Naive thymus-derived CD8-positive, alpha-beta T cell (primary cell): ENCODE measurements around the gene MID1. TPM values are rescaled to one million over a fixed set of nuclear protein-coding genes. Genes with fewer than 3 reads are reported as not detected.

Source experiments
- ATAC-seq, 2 donors: fragments of 150-1000 bp; cut with Tn5 transposase in 1 of 2; sonication (Bioruptor Pico), chemical (Tn5 transposase) in 1 of 2; 1 replicate in 1 of 2; 2 replicates in 1 of 2; pipeline ENCODE4 v1.10.0; 2021; ENCODE audit warnings: mild to moderate bottlenecking in 2 of 2, moderate library complexity in 2 of 2
- POLR2A ChIA-PET: fragments of 350-600 bp; sonication (Branson Sonifier 250); formaldehyde crosslinking; loops from one replicate; lab custom pipeline; 2021; ENCODE audit warnings: antibody characterized with exemption; lab: Charles Lee
- DNase-seq, 10 donors: peaks; one replicate each; pipeline versions ENCODE4 v3.0.0 to v3.0.0-alpha.2; 2020 to 2022
- H3K27ac Mint-ChIP-seq, 10 donors: one replicate each; pipeline ENCODE4 v1.8.0; 2020 to 2022; ENCODE audit warnings: mild to moderate bottlenecking in 10 of 10, mixed read lengths in 10 of 10, moderate library complexity in 4 of 10, inconsistent platforms in 1 of 10
- H3K27me3 Mint-ChIP-seq, 5 donors: one replicate each; pipeline ENCODE4 v1.8.0; 2021 to 2022; ENCODE audit warnings: mixed read lengths in 5 of 5
- H3K36me3 Mint-ChIP-seq, 3 donors: one replicate each; pipeline ENCODE4 v1.8.0; 2020 to 2022; ENCODE audit warnings: mixed read lengths in 3 of 3, mild to moderate bottlenecking in 2 of 3, inconsistent platforms in 1 of 3
- H3K4me1 Mint-ChIP-seq, 4 donors: one replicate each; pipeline ENCODE4 v1.8.0; 2021 to 2022; ENCODE audit warnings: mixed read lengths in 4 of 4
- H3K4me3 Mint-ChIP-seq, 10 donors: one replicate each; pipeline ENCODE4 v1.8.0; 2020 to 2022; ENCODE audit warnings: mild to moderate bottlenecking in 10 of 10, mixed read lengths in 10 of 10, moderate library complexity in 6 of 10, inconsistent platforms in 1 of 10
- H3K9me3 Mint-ChIP-seq, 9 donors: one replicate each; pipeline ENCODE4 v1.8.0; 2020 to 2022; ENCODE audit warnings: mixed read lengths in 9 of 9, mild to moderate bottlenecking in 3 of 9, inconsistent platforms in 1 of 9, moderate library complexity in 1 of 9
- polyA plus RNA-seq, 3 donors: library from polyadenylated mRNA; unstranded; fragments of 300-500 nt; fragmentation: Illumina TruSeq; gene quantifications; one replicate each; pipeline ENCODE4 v1.2.3, GENCODE V29; 2021
- total RNA-seq, 8 experiments: library from RNA in 2 of 8; stranded (reverse) in 2 of 8; gene quantifications; one replicate each; pipeline ENCODE4 v1.2.3 and lab custom pipeline; 2021 to 2026

The MID1 gene
- total and polyA plus RNA-seq, 5 experiments from 2014 or later: 0.31 TPM; not detected in 4

GRCh38 chrX:10420134-10420533 lies 200.3 kb downstream of the MID1 start:
- no peak overlapping the region for H3K4me3 Mint-ChIP-seq
- DNase-seq (no peak), ATAC-seq (no peak)
- no peaks in the 10 kb centered on the region for H3K36me3 Mint-ChIP-seq
- H3K27ac Mint-ChIP-seq: no peak overlapping the region
- H3K4me1 Mint-ChIP-seq: no peaks in the 10 kb centered on the region
- POLR2A ChIA-PET: no interaction called here
- H3K27me3 Mint-ChIP-seq: no peaks in the 10 kb centered on the region
- peaks cover 0 to 16% (median 0%) of the 10 kb centered on the region in 9 donors for H3K9me3 Mint-ChIP-seq

- Mint-ChIP-seq H3K36me3 (no peaks in the 10 kb centered on the region), H3K27me3 (no peaks in the 10 kb centered on the region), H3K4me1 (no peaks in the 10 kb centered on the region), H3K27ac (no peak overlapping the region), H3K4me3 (no peak overlapping the region), H3K9me3 (peaks cover 0 to 5% (median 0%) of the 10 kb centered on the region in 9 donors)
- ATAC-seq (no peak), DNase-seq (no peak)
- POLR2A ChIA-PET: no interaction called here
These were observed 204.0 kb downstream of the MID1 start for GRCh38 chrX:10416424-10416823.

GRCh38 chrX:10415306-10416001 lies 204.9 kb downstream of the MID1 start:
- H3K27me3 Mint-ChIP-seq: no peaks in the 10 kb centered on the region
- H3K4me1 Mint-ChIP-seq: no peaks in the 10 kb centered on the region
- POLR2A ChIA-PET: no interaction called here
- no peak overlapping the region for H3K27ac Mint-ChIP-seq
- no peak for ATAC-seq
- no peak for DNase-seq
- H3K9me3 Mint-ChIP-seq: peaks cover 0 to 5% (median 0%) of the 10 kb centered on the region in 9 donors
- H3K4me3 Mint-ChIP-seq: no peak overlapping the region
- no peaks in the 10 kb centered on the region for H3K36me3 Mint-ChIP-seq

- no peak for ATAC-seq
- POLR2A ChIA-PET: no interaction called here
These were observed 205.5 kb downstream of the MID1 start for GRCh38 chrX:10414862-10415261.

GRCh38 chrX:10414156-10414824 lies 206.1 kb downstream of the MID1 start:
- H3K27ac Mint-ChIP-seq: no peak overlapping the region
- POLR2A ChIA-PET: no interaction called here
- ATAC-seq: no peak

More at GRCh38 chrX:10414862-10415261, 205.5 kb downstream of the MID1 start:
- Mint-ChIP-seq H3K9me3 (peaks cover 0 to 5% (median 0%) of the 10 kb centered on the region in 9 donors), H3K4me1 (no peaks in the 10 kb centered on the region), H3K4me3 (no peak overlapping the region), H3K27me3 (no peaks in the 10 kb centered on the region), H3K27ac (no peak overlapping the region), H3K36me3 (no peaks in the 10 kb centered on the region)
- no peak for DNase-seq

GRCh38 chrX:10404436-10404835 lies 215.9 kb downstream of the MID1 start:
- no peak overlapping the region for H3K27ac Mint-ChIP-seq
- no peaks in the 10 kb centered on the region for H3K27me3 Mint-ChIP-seq
- H3K36me3 Mint-ChIP-seq: no peaks in the 10 kb centered on the region
- no peak for ATAC-seq
- peaks cover 0 to 14% (median 4%) of the 10 kb centered on the region in 9 donors for H3K9me3 Mint-ChIP-seq
- DNase-seq: no peak
- POLR2A ChIA-PET: no interaction called here
- H3K4me1 Mint-ChIP-seq: no peaks in the 10 kb centered on the region
- no peak overlapping the region for H3K4me3 Mint-ChIP-seq

More at GRCh38 chrX:10414156-10414824, 206.1 kb downstream of the MID1 start:
- no peak for DNase-seq
- H3K27me3 Mint-ChIP-seq: no peaks in the 10 kb centered on the region
- H3K9me3 Mint-ChIP-seq: peaks cover 0 to 5% (median 0%) of the 10 kb centered on the region in 9 donors
- H3K4me3 Mint-ChIP-seq: no peak overlapping the region
- no peaks in the 10 kb centered on the region for H3K4me1 Mint-ChIP-seq
- H3K36me3 Mint-ChIP-seq: no peaks in the 10 kb centered on the region

- Mint-ChIP-seq H3K4me3 (no peak overlapping the region), H3K9me3 (peaks cover 0 to 13% (median 4%) of the 10 kb centered on the region in 9 donors), H3K4me1 (peaks cover 0 to 5% (median 0%) of the 10 kb centered on the region in 4 donors), H3K27ac (no peak overlapping the region), H3K36me3 (no peaks in the 10 kb centered on the region), H3K27me3 (no peaks in the 10 kb centered on the region)
- ATAC-seq (no peak), DNase-seq (no peak)
- POLR2A ChIA-PET: no interaction called here
These were observed 219.1 kb downstream of the MID1 start for GRCh38 chrX:10401239-10401638.

- POLR2A ChIA-PET: no interaction called here
- no peak overlapping the region for H3K4me3 Mint-ChIP-seq
- peaks cover 0 to 8% (median 0%) of the 10 kb centered on the region in 4 donors for H3K4me1 Mint-ChIP-seq
These were observed 221.2 kb downstream of the MID1 start for GRCh38 chrX:10399043-10399741.

GRCh38 chrX:10398215-10398614 lies 222.2 kb downstream of the MID1 start:
- POLR2A ChIA-PET: no interaction called here
- peaks cover 0 to 2% (median 0%) of the 10 kb centered on the region in 5 donors for H3K27me3 Mint-ChIP-seq
- no peak for DNase-seq

More at GRCh38 chrX:10399043-10399741, 221.2 kb downstream of the MID1 start:
- Mint-ChIP-seq H3K36me3 (no peaks in the 10 kb centered on the region), H3K27me3 (peaks cover 0 to 2% (median 0%) of the 10 kb centered on the region in 5 donors), H3K9me3 (peaks cover 0 to 11% (median 0%) of the 10 kb centered on the region in 9 donors), H3K27ac (no peak overlapping the region)
- DNase-seq (no peak), ATAC-seq (no peak)

GRCh38 chrX:10397349-10397748 lies 223.0 kb downstream of the MID1 start:
- H3K4me1 Mint-ChIP-seq: peaks cover 0 to 8% (median 0%) of the 10 kb centered on the region in 4 donors
- POLR2A ChIA-PET: no interaction called here
- DNase-seq: no peak
- H3K4me3 Mint-ChIP-seq: no peak overlapping the region
- H3K9me3 Mint-ChIP-seq: peaks cover 0 to 9% (median 0%) of the 10 kb centered on the region in 9 donors
- no peak for ATAC-seq
- peaks cover 0 to 2% (median 0%) of the 10 kb centered on the region in 5 donors for H3K27me3 Mint-ChIP-seq
- H3K27ac Mint-ChIP-seq: no peak overlapping the region
- no peaks in the 10 kb centered on the region for H3K36me3 Mint-ChIP-seq

More at GRCh38 chrX:10398215-10398614, 222.2 kb downstream of the MID1 start:
- Mint-ChIP-seq H3K4me1 (peaks cover 0 to 8% (median 0%) of the 10 kb centered on the region in 4 donors), H3K27ac (no peak overlapping the region), H3K36me3 (no peaks in the 10 kb centered on the region), H3K4me3 (no peak overlapping the region), H3K9me3 (peaks cover 0 to 9% (median 0%) of the 10 kb centered on the region in 9 donors)
- no peak for ATAC-seq

GRCh38 chrX:10395643-10396042 lies 224.7 kb downstream of the MID1 start:
- Mint-ChIP-seq H3K4me3 (no peak overlapping the region), H3K36me3 (no peaks in the 10 kb centered on the region), H3K4me1 (peaks cover 0 to 8% (median 0%) of the 10 kb centered on the region in 4 donors), H3K27ac (no peak overlapping the region), H3K9me3 (peaks cover 0 to 6% (median 0%) of the 10 kb centered on the region in 9 donors), H3K27me3 (peaks cover 0 to 2% (median 0%) of the 10 kb centered on the region in 5 donors)
- DNase-seq: no peak
- ATAC-seq: no peak
- POLR2A ChIA-PET: no interaction called here
